GM12878 (cell line): ENCODE data around the gene ECI1.

Source experiments
- BHLHE40 ChIP-seq, 2 experiments: fragments of 450-650 bp in 1 of 2; IDR thresholded peaks; 2 replicates each; pipeline ENCODE4 v1.6.1; 2011 to 2017; ENCODE audit warnings: low read depth in 2 of 2, borderline replicate concordance in 1 of 2, improper control_type of control experiment in 1 of 2, low read length in 1 of 2, mild to moderate bottlenecking in 1 of 2
- EP300 ChIP-seq, 2 experiments: fragments of 150-350 bp in 1 of 2; IDR thresholded peaks; 2 replicates each; pipeline ENCODE4 v1.6.1; 2011 to 2012; ENCODE audit warnings: low read depth in 2 of 2, low read length in 2 of 2, borderline replicate concordance in 1 of 2, improper control_type of control experiment in 1 of 2, inconsistent platforms in 1 of 2; ENCODE audit not compliant: control insufficient read depth in 1 of 2
- EZH2 ChIP-seq: IDR thresholded peaks from 2 replicates; pipeline ENCODE4 v1.6.1; 2012; ENCODE audit warnings: low read depth, mild to moderate bottlenecking, control low read depth, inconsistent platforms, low read length, borderline replicate concordance; ENCODE audit not compliant: control insufficient read depth
- TF ChIP-seq, protein P1 (sequence below), 3 experiments: IDR thresholded peaks in 2 of 3; conservative IDR thresholded peaks in 1 of 3; 2 replicates each; pipeline ENCODE4 v1.5.1; 2011; ENCODE audit warnings: low read depth in 3 of 3, low read length in 3 of 3, mild to moderate bottlenecking in 3 of 3, control low read depth in 2 of 3, moderate library complexity in 2 of 3, inconsistent platforms in 1 of 3, mixed read lengths in 1 of 3; ENCODE audit not compliant: control insufficient read depth in 2 of 3, insufficient read depth in 1 of 3; ENCODE audit errors: extremely low read depth in 1 of 3
- TF ChIP-seq, protein P2 (sequence below): IDR thresholded peaks from 2 replicates; pipeline ENCODE4 v1.6.1; 2012; ENCODE audit warnings: low read depth, low read length, improper control_type of control experiment
- TF ChIP-seq, protein P3 (sequence below): IDR thresholded peaks from 2 replicates; pipeline ENCODE4 v1.6.1; 2012; ENCODE audit warnings: low read length, inconsistent platforms

DNA sequence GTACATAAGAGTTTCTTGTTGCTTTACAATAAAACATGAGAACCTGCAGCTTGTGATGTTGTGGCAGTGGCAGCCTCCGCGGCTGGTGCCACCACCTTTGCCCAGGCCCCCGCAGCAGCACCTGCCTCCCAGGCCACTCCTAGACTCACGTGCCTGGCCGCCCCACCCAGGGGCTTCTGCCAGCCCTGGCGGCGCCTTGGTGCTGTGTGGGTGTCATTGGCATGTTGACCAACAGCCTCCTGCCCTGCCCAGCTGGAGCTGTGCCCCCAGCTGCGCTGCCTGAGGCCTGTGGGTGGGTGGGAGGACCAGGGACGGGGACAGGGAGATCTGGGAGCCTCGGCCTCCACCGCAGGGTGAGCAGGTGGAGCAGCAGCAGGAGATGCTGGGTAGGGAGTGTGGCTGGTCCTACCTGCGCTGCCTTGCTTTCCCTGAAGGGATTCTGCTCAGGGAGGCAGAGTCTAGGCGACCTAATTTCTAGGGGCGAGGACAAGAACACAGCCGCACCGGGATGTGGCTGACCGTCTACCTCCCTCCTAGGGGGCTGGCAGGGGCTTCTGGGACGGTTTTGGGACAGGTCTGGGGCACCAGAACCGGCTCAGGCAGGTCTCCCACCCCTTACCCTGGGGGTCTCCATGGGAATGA lies 15.6 kb downstream of the ECI1 start:
- TF ChIP-seq, protein P1, sequence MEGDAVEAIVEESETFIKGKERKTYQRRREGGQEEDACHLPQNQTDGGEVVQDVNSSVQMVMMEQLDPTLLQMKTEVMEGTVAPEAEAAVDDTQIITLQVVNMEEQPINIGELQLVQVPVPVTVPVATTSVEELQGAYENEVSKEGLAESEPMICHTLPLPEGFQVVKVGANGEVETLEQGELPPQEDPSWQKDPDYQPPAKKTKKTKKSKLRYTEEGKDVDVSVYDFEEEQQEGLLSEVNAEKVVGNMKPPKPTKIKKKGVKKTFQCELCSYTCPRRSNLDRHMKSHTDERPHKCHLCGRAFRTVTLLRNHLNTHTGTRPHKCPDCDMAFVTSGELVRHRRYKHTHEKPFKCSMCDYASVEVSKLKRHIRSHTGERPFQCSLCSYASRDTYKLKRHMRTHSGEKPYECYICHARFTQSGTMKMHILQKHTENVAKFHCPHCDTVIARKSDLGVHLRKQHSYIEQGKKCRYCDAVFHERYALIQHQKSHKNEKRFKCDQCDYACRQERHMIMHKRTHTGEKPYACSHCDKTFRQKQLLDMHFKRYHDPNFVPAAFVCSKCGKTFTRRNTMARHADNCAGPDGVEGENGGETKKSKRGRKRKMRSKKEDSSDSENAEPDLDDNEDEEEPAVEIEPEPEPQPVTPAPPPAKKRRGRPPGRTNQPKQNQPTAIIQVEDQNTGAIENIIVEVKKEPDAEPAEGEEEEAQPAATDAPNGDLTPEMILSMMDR (IDR thresholded peaks at IDR 0.05 in 2 of 3, conservative IDR thresholded peaks at IDR 0.05 in 1 of 3; ENCODE audit: control insufficient read depth in 2 of 3, extremely low read depth in 1 of 3, insufficient read depth in 1 of 3, low read depth in 3 of 3, low read length in 3 of 3) = no peak
- no peak for TF ChIP-seq EZH2
- TF ChIP-seq BHLHE40 (IDR thresholded peaks at IDR 0.05; ENCODE audit: borderline replicate concordance in 1 of 2, low read depth in 2 of 2, low read length in 1 of 2) = no peak
- TF ChIP-seq, protein P2, sequence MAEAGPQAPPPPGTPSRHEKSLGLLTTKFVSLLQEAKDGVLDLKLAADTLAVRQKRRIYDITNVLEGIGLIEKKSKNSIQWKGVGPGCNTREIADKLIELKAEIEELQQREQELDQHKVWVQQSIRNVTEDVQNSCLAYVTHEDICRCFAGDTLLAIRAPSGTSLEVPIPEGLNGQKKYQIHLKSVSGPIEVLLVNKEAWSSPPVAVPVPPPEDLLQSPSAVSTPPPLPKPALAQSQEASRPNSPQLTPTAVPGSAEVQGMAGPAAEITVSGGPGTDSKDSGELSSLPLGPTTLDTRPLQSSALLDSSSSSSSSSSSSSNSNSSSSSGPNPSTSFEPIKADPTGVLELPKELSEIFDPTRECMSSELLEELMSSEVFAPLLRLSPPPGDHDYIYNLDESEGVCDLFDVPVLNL = no peak
- no peak for TF ChIP-seq EP300 (IDR thresholded peaks at IDR 0.05; ENCODE audit: borderline replicate concordance in 1 of 2, control insufficient read depth in 1 of 2, low read depth in 2 of 2, low read length in 2 of 2)
- TF ChIP-seq, protein P3, sequence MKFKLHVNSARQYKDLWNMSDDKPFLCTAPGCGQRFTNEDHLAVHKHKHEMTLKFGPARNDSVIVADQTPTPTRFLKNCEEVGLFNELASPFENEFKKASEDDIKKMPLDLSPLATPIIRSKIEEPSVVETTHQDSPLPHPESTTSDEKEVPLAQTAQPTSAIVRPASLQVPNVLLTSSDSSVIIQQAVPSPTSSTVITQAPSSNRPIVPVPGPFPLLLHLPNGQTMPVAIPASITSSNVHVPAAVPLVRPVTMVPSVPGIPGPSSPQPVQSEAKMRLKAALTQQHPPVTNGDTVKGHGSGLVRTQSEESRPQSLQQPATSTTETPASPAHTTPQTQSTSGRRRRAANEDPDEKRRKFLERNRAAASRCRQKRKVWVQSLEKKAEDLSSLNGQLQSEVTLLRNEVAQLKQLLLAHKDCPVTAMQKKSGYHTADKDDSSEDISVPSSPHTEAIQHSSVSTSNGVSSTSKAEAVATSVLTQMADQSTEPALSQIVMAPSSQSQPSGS = no peak
